B cell (primary cell): Measurements from ENCODE around the gene ARHGEF10L. TPM values are rescaled to one million over a fixed set of nuclear protein-coding genes. Genes with fewer than 3 reads are reported as not detected.

Experiments
- ATAC-seq: fragments of 200-7000 bp; cut with Tn5 transposase; one replicate; pipeline ENCODE4 v1.10.0; 2021; ENCODE audit warnings: low read depth, mild to moderate bottlenecking, moderate number of reproducible peaks, moderate library complexity
- CTCF ChIA-PET: fragments of 350-600 bp; sonication (Branson Sonifier 250); formaldehyde crosslinking; loops from one replicate; lab custom pipeline; 2021; ENCODE audit warnings: antibody characterized with exemption, inconsistent platforms; lab: Charles Lee
- POLR2A ChIA-PET: fragments of 350-600 bp; sonication (Branson Sonifier 250); formaldehyde crosslinking; loops from one replicate; lab custom pipeline; 2021; ENCODE audit warnings: antibody characterized with exemption; lab: Charles Lee
- DNase-seq: peaks from one replicate; pipeline ENCODE4 v3.0.0; 2013
- H2AFZ ChIP-seq: 2 replicates; pipeline ENCODE4 v1.6.1; 2012; ENCODE audit warnings: mild to moderate bottlenecking, low read depth, low read length; ENCODE audit not compliant: insufficient read depth, poor library complexity, severe bottlenecking
- H3K27ac ChIP-seq, 2 donors: 1 replicate in 1 of 2; 2 replicates in 1 of 2; pipeline ENCODE4 v1.5.1; 2012 to 2013; ENCODE audit warnings: low read length in 2 of 2, mild to moderate bottlenecking in 2 of 2, moderate library complexity in 1 of 2
- H3K27me3 ChIP-seq, 4 experiments: fragments of 200-600 bp in 1 of 4; sonication (generic) in 1 of 4; replicated peaks in 1 of 4; 1 replicate in 2 of 4; 2 replicates in 2 of 4; pipeline versions ENCODE4 v1.6.1 to v1.7.0; 2013 to 2016; ENCODE audit warnings: low read length in 3 of 4, mild to moderate bottlenecking in 2 of 4, mixed read lengths in 1 of 4, moderate library complexity in 1 of 4; ENCODE audit not compliant: insufficient read depth in 4 of 4, control insufficient read depth in 3 of 4; ENCODE audit errors: control extremely low read depth in 1 of 4
- H3K36me3 ChIP-seq, 2 experiments: replicated peaks in 1 of 2; 1 replicate in 1 of 2; 2 replicates in 1 of 2; pipeline versions ENCODE4 v1.6.1 to v1.7.1; 2013; ENCODE audit warnings: low read length in 1 of 2; ENCODE audit not compliant: insufficient read depth in 2 of 2, control insufficient read depth in 1 of 2; ENCODE audit errors: control extremely low read depth in 1 of 2, extremely low read depth in 1 of 2
- H3K4me1 ChIP-seq, 2 donors: fragments of 200-600 bp in 1 of 2; sonication (generic) in 1 of 2; 1 replicate in 1 of 2; 2 replicates in 1 of 2; pipeline versions ENCODE4 v1.5.1 to v1.6.1; 2013 to 2017; ENCODE audit warnings: low read length in 2 of 2; ENCODE audit not compliant: control insufficient read depth in 2 of 2, insufficient read depth in 2 of 2
- H3K4me2 ChIP-seq: replicated peaks from 2 replicates; pipeline ENCODE3; 2012; ENCODE audit warnings: mild to moderate bottlenecking, low read depth, low read length; ENCODE audit not compliant: poor library complexity, severe bottlenecking
- H3K4me3 ChIP-seq, 5 experiments: fragments of 200-600 bp in 1 of 5; sonication (generic) in 1 of 5; 1 replicate in 3 of 5; 2 replicates in 2 of 5; pipeline versions ENCODE4 v1.5.1 to v1.7.0; 2011 to 2016; ENCODE audit warnings: low read length in 4 of 5, mild to moderate bottlenecking in 4 of 5, low read depth in 2 of 5, control low read depth in 1 of 5, moderate library complexity in 1 of 5; ENCODE audit not compliant: insufficient read depth in 1 of 5; ENCODE audit errors: control extremely low read depth in 1 of 5, extremely low read depth in 1 of 5
- H3K79me2 ChIP-seq: fragments of 200-600 bp; sonication (generic); one replicate; pipeline ENCODE4 v1.6.0; 2016; ENCODE audit warnings: low read length; ENCODE audit not compliant: control insufficient read depth, insufficient read depth
- H3K9ac ChIP-seq: fragments of 200-600 bp; sonication (generic); 2 replicates; pipeline ENCODE4 v1.6.1; 2017; ENCODE audit warnings: mild to moderate bottlenecking, low read length, moderate library complexity
- H3K9me3 ChIP-seq, 3 donors: one replicate each; pipeline versions ENCODE4 v1.6.1 to v1.7.1; 2013; ENCODE audit warnings: low read length in 2 of 3; ENCODE audit not compliant: control insufficient read depth in 2 of 3, insufficient read depth in 1 of 3; ENCODE audit errors: control extremely low read depth in 1 of 3
- H4K20me1 ChIP-seq: 2 replicates; pipeline ENCODE4 v1.6.0; 2012; ENCODE audit warnings: mild to moderate bottlenecking, low read length; ENCODE audit not compliant: insufficient read depth, control insufficient read depth, poor library complexity, severe bottlenecking
- H3K27ac Mint-ChIP-seq: one replicate; pipeline ENCODE4 v1.8.0; 2021; ENCODE audit warnings: mixed read lengths
- H3K27me3 Mint-ChIP-seq: one replicate; pipeline ENCODE4 v1.8.0; 2021; ENCODE audit warnings: mixed read lengths
- H3K4me1 Mint-ChIP-seq: one replicate; pipeline ENCODE4 v1.8.0; 2021; ENCODE audit warnings: mixed read lengths
- H3K4me3 Mint-ChIP-seq: one replicate; pipeline ENCODE4 v1.8.0; 2021; ENCODE audit warnings: mixed read lengths
- H3K9me3 Mint-ChIP-seq: one replicate; pipeline ENCODE4 v1.8.0; 2022; ENCODE audit warnings: mixed read lengths; ENCODE audit not compliant: insufficient read depth
- EZH2 ChIP-seq: IDR thresholded peaks from 2 replicates; pipeline ENCODE4 v1.6.1; 2012; ENCODE audit warnings: borderline replicate concordance, low read depth, mild to moderate bottlenecking, moderate library complexity, low read length; ENCODE audit not compliant: insufficient read depth, poor library complexity, severe bottlenecking
- WGBS: methylation state at CpG from one replicate; pipeline ENCODE4 v1.1.5; 2013; ENCODE audit warnings: missing lambda C conversion rate; ENCODE audit not compliant: insufficient coverage; 5-methylcytosine and 5-hydroxymethylcytosine counted together
- intact Hi-C: fragments of 100-400 bp; cut with micrococcal nuclease; formaldehyde crosslinking; loops from one replicate; pipeline ENCODE4 v1.10.0; 2022
- polyA plus RNA-seq: library from polyadenylated mRNA; depleted of rRNA; stranded (reverse); fragments of >200 nt; gene quantifications from 2 replicates; pipeline ENCODE4 v1.2.3, GENCODE V29; 2012
- total RNA-seq, 2 donors: library from RNA; stranded (reverse); fragments of 120-200 nt in 1 of 2; gene quantifications; 1 replicate in 1 of 2; 2 replicates in 1 of 2; pipeline versions ENCODE4 v1.2.3 to v1.2.4, GENCODE V29; 2013 to 2022
- TF ChIP-seq, protein P1 (sequence below): fragments of 200-600 bp; IDR thresholded peaks from one replicate; pipeline ENCODE4 v1.8.0; 2022; ENCODE audit warnings: antibody characterized with exemption, mild to moderate bottlenecking

Gene ARHGEF10L
- total and polyA plus RNA-seq, 2 donors (not counting 1 experiment from before 2014, with no cell fraction given), result 2.0 to 4.9 TPM

DNA sequence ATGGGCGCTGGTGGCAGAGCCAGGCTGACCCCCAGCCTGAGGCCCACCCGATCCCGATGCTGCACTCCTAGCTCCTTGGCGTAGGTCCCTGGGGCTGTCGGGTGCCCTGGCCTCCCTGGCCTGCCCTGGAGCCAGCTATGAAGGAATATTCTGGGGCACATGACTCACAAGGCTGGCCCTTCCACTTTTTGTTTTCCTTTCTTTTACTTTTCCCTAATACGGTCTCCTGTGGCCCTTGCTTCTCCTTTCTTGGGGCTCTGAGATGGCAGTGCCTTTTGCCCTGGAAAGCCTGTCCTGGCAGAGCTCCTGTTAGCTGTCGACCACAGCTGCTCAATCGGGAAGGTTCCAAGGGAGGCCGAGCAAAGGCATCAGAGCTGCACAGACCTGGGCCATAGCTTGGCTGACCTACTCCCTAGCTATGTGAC is 22.1 kb downstream of the ARHGEF10L start:
- CTCF ChIA-PET, result no interaction called here
- H3K9ac ChIP-seq, result no peak overlapping the region
- H3K27ac ChIP-seq, result no peak overlapping the region
- Mint-ChIP-seq H3K9me3 (no peaks in the 10 kb centered on the region), H3K27ac (no peak overlapping the region), H3K4me3 (no peak overlapping the region), H3K27me3 (peaks cover 7% of the 10 kb centered on the region), H3K4me1 (no peaks in the 10 kb centered on the region)
- H3K4me2 ChIP-seq, result no peak overlapping the region
- no peaks in the 10 kb centered on the region for H3K4me1 ChIP-seq
- H4K20me1 ChIP-seq, result no peaks in the 10 kb centered on the region
- H2AFZ ChIP-seq, result no peak overlapping the region
- no peak overlapping the region for H3K4me3 ChIP-seq
- DNase-seq, result no peak
- no peaks in the 10 kb centered on the region for H3K79me2 ChIP-seq
- POLR2A ChIA-PET, result no interaction called here
- H3K9me3 ChIP-seq, result no peaks in the 10 kb centered on the region
- no peaks in the 10 kb centered on the region for H3K27me3 ChIP-seq
- TF ChIP-seq, protein P1, sequence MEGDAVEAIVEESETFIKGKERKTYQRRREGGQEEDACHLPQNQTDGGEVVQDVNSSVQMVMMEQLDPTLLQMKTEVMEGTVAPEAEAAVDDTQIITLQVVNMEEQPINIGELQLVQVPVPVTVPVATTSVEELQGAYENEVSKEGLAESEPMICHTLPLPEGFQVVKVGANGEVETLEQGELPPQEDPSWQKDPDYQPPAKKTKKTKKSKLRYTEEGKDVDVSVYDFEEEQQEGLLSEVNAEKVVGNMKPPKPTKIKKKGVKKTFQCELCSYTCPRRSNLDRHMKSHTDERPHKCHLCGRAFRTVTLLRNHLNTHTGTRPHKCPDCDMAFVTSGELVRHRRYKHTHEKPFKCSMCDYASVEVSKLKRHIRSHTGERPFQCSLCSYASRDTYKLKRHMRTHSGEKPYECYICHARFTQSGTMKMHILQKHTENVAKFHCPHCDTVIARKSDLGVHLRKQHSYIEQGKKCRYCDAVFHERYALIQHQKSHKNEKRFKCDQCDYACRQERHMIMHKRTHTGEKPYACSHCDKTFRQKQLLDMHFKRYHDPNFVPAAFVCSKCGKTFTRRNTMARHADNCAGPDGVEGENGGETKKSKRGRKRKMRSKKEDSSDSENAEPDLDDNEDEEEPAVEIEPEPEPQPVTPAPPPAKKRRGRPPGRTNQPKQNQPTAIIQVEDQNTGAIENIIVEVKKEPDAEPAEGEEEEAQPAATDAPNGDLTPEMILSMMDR, result no peak
- TF ChIP-seq EZH2, result no peak
- intact Hi-C loops, result no loop called here
- WGBS, result 95% methylated on average over 9 of the region's 9 CpGs
- H3K36me3 ChIP-seq, result no peaks in the 10 kb centered on the region
- ATAC-seq, result no peak

DNA sequence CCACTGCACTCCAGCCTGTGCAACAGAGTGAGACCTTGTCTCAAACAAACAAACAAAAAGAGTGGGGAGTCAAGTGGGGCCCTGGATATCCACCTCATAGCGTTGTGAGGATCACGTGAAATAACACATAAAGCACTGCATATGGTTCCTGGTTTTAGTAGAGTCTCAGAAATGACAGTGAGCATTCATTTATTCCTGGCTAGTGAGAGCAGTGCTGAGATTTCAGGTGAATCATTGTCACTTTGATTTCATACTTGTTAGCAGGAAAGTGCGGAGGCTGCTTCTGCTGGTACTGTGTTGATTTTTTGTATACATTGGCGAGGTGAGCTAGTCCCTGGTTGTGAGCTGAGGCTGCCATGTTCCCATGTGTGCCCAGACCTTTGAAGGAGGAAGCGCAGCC is 22.9 kb downstream of the ARHGEF10L start:
- H3K4me2 ChIP-seq, result no peak overlapping the region
- Mint-ChIP-seq H3K9me3 (no peaks in the 10 kb centered on the region), H3K27me3 (peaks cover 7% of the 10 kb centered on the region), H3K27ac (no peak overlapping the region), H3K4me1 (no peaks in the 10 kb centered on the region), H3K4me3 (no peak overlapping the region)
- no peaks in the 10 kb centered on the region for H4K20me1 ChIP-seq
- 91% methylated on average over 5 of the region's 5 CpGs for WGBS
- no peaks in the 10 kb centered on the region for H3K4me1 ChIP-seq
- H3K27ac ChIP-seq, result no peak overlapping the region
- DNase-seq, result no peak
- no peak overlapping the region for H3K9ac ChIP-seq
- intact Hi-C loops, result no loop called here
- no peaks in the 10 kb centered on the region for H3K9me3 ChIP-seq
- no peak overlapping the region for H3K4me3 ChIP-seq
- TF ChIP-seq, protein P1, result no peak
- no peak for TF ChIP-seq EZH2
- H3K79me2 ChIP-seq, result no peaks in the 10 kb centered on the region
- H3K27me3 ChIP-seq, result no peaks in the 10 kb centered on the region
- H3K36me3 ChIP-seq, result no peaks in the 10 kb centered on the region
- CTCF ChIA-PET, result no interaction called here
- no peak overlapping the region for H2AFZ ChIP-seq
- no peak for ATAC-seq
- POLR2A ChIA-PET, result no interaction called here
